HG03175 (cell line): ENCODE measurements around the gene CNOT11.
A peak's percentile ranks its signal among the peaks of the same experiment; 100 is the strongest.
"Not testable (repeated sequence)": the region's sequence is repeated elsewhere in the genome, so short reads cannot be mapped to it uniquely, and the experiment has no call there.

Source experiments
- ATAC-seq: cut with Tn5 transposase; IDR thresholded peaks from one replicate; pipeline ENCODE4 v1.9.1; 2021; ENCODE audit warnings: mild to moderate bottlenecking, moderate library complexity; ENCODE audit not compliant: unreplicated experiment

The CNOT11 gene

GRCh38 chr2:101308432-101309210, 55.9 kb downstream of the CNOT11 start, which contains the start of gene RNF149:
TSS of gene RNF149 (minus strand) at chr2:101308701. CDS start at chr2:101308588, 113 bp downstream.
- peak; percentile 64 for ATAC-seq

- no peak for ATAC-seq
Measured at GRCh38 chr2:101310090-101310833, 57.6 kb downstream of the CNOT11 start.

GRCh38 chr2:101310834-101311695, 58.4 kb downstream of the CNOT11 start:
- ATAC-seq = no peak

GRCh38 chr2:101311696-101312017, 59.0 kb downstream of the CNOT11 start:
- ATAC-seq = no peak

- not testable (repeated sequence) for ATAC-seq
Measured at GRCh38 chr2:101316568-101316967, 63.9 kb downstream of the CNOT11 start.
